Fibroblast of peridontal ligament (primary cell): Measurements from ENCODE around the gene EXOC6.

Source experiments
- DNase-seq: peaks from one replicate; pipeline ENCODE4 v3.0.0-alpha.2; 2010; ENCODE audit errors: extremely low read depth

The EXOC6 gene

DNA sequence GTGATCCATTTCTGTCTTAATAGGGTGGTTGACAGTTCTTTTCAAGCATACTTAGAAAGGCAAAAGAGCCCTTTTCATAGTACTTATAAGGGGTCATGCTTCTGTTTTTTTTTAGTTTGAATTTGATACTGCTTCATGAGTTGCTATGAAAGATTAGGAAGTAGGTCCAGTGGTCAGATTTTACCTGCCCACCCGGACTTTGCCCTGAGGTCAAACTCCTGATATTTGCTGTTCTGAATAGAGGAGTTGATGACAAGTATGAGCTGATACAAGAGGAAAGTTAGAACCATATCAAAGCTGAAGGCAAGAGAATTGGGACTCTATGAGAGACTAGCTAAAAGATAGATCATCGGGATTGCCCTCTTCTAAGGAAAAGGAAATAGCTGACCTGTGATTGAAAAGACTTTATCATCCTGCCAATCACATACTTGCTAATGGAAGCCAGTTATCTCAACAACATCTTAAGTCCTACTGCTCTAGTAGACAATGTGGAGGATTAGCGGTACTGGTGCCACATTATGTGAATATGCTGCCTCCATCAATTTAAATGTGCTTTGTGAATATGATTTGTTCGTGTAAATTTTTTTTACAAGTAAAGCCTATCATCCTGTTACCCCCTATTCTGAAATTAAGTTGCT, 174.8 kb downstream of the EXOC6 start:
- no peak for DNase-seq

DNA sequence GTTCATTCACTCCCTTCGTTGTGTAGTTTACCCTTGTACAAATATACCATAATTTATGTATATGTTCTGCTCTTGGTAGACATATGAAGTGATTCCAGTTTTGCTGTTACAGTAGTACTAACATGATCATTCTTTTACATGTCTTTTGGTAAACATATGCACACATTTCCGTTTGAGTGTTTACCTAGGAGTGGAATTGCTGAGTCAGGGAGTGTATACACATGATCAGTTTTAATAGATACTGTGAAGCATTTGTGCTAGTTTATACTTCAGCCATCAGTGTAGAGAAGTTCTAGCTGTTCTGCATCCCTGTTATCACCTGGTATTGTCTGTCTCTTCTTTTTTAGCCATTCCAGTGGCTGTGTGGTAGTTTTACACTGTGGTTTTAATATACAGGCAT, 177.8 kb downstream of the EXOC6 start:
- no peak for DNase-seq

DNA sequence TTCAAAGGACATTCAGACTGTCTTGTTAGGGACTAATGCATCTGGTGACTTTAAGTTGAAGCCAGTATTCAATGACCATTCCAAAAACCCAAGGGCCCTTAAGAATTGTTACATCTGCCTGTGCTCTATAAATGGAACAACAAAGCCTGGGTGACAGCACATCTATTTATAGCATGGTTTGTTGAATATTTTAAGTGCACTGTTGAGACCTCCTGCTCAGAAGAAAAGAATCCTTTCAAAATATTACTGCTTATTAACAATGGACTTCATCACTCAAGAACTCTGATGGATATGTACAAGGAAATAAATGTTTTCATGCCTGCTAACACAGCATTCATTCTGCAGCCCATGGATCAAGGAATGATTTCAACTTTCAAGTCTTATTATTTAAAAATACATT, 179.2 kb downstream of the EXOC6 start:
- no peak for DNase-seq

DNA sequence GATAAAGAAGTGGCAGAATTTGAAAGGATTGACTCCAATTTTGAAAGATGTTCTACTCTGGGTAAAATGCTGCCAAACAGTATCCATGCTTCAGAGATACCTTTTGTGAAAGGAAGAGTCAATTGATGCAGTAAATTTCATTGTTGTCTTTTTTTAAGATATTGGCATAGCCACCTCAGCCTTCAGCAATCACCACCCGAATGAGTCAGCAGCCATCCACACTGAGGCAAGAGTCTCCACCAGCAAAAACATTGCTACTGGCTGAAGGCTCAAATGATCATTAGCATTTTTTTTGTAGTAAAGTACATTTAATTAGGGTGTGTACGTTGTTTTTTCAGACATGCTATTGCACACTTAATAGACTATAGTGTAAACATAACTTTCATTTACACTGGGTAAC, 180.6 kb downstream of the EXOC6 start:
- peak; percentile 65 for DNase-seq

DNA sequence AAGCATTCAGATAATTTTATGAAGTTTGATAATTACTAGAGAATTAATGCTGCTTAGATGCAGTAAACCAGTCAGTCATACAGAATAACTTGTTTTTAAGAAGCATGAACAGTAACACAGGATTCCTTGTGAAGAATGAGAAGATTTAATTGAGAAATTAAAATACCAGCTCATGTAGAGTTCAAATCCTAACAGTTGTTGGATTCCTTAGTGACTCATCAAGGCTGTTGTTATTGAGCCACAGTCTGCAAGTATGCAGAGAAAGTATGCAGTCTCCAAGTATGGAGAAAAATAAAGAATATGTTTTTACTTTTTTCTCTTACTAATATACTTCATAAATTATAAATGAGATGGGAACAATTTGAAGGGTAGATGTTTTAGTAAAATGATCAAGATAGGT, 182.1 kb downstream of the EXOC6 start:
- DNase-seq, result peak; percentile 83

DNA sequence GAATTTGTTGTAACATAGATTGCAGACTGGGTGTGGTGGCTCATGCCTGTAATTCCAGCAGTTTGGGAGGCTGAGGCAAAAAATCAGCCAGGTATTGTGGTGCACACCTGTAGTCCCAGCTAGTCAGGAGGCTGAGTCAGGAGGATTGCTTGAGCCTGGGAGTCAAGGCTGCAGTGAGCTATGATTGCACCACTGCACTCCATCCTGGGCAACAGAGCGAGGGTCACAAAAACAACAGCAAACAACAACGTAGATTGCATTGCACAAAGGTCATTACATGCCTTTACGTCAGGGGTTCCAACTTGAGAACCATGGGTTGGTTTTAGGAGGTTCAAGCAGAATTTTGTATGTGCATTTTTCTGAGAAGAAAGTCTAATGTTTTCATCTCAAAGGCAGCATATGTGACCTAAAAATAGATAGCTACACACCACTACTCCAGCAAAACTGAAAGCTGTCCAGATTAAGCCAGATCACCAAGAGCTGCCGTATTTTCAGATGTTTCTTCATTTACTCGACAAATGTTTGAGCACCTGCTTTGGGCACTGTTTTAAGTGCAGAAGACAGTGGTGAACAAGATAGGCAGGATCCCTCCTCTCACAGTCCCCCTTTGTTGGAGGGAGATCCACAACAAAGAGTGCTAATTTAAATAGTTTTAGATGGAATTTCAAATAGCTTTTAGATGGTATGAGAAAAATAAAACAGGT, 183.9 kb downstream of the EXOC6 start:
- DNase-seq, result peak; percentile 44

DNA sequence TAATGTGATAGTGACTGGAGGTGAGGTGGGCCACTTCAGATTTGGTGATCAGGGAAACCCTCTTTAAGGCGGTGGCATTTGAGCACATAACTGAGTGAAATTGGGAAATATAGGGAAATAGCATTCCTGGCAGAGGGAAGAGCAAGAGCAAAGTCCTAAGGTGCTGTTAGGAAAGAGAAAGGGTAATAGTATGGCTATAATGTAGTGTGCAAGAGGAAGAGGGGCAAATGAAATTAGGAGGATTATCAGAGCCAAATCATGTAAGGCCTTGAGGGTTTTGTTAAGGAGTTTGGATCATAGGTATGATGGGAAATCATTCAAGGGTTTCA, 184.5 kb downstream of the EXOC6 start:
- DNase-seq, result no peak

DNA sequence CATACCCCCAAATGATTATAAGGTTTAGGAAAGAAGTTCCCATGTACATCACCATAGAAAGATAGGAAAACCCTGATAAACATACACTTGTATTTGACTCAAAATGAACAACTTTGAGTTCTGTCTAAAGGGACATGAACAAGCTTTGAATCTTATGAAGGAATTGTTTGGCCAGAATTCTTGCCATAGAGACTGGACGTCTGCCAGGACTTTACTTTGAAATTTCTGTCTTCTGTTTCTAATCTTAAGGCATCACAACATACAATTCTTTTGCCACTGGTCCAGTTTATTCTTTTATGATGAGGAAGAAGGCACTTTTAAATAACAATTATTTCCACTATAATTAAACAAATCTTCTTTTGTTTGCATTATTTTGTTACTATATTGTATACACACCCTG, 186.1 kb downstream of the EXOC6 start:
- DNase-seq, result peak; percentile 81

DNA sequence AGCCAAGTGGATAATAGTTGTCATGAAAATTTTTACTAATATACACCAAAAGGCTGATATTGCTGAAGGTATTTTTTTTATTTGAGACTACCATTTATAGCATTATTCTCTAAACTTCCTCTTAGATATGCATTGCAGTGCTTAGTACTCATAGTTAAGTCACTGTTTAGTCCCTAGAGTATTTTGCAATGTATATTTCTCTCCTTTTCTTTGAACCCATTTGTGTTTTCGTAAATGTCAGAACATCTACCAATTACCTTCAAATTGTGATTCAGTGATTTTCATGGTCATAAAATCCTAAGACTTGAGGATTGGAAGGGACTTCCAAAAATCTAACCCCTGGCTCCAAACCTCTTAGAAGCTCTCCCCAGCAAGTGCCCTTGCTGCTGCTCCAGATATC, 190.8 kb downstream of the EXOC6 start:
- DNase-seq, result peak; percentile 48

DNA sequence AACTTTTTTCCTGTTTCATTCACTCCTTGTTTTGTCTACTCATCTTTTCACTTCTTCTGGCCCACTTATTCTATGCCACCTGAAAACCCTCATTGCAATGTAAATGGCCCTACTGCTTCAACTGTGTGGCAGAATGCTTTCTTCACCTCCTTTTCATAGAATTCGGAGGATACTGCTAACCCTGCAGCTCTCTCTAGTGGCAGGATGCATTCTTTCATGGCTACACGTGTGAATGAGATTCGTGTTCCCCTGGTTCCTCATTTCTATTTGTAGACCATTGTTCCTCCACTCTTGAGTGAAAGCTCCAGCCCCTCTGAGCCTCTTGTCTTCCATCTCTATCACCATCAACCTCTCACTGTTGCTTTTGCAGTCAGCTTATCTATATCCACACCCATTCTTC, 191.4 kb downstream of the EXOC6 start:
- peak; percentile 71 for DNase-seq

DNA sequence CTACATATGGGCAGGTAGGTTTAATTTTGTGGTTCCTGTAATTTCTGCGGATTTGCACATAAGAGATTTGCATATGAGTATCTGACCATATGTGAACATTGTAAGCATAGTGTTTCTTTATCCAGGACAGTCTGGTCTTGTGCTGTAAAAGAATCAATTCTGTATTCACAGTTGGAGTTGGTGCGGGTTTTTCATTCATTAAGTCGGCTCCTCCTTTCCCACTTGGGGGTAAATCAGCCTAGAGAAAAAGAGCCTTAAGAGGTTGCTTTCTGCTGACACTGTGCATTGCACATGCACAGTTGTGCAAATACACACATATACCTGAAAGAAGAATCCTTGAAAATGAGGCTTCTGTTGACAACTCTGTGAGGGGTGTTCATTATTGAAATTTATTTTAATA, 206.2 kb downstream of the EXOC6 start:
- no peak for DNase-seq

DNA sequence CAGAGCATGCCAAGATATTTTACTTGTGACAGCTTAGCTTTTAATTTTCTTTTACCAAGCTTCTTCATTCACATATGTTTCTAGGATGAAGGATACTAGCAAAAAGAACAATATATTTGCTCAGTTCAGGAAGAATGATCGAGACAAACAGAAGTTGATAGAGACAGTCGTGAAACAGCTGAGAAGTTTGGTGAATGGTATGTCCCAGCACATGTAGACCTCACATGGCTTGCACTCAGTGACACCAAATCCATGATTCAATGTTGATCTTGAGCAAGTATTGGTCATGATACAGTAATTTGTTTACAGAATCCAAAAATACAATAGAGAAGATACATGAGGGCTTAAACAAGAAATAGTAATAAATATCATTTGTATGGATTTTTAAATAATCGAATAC, 209.8 kb downstream of the EXOC6 start:
- DNase-seq, result no peak

DNA sequence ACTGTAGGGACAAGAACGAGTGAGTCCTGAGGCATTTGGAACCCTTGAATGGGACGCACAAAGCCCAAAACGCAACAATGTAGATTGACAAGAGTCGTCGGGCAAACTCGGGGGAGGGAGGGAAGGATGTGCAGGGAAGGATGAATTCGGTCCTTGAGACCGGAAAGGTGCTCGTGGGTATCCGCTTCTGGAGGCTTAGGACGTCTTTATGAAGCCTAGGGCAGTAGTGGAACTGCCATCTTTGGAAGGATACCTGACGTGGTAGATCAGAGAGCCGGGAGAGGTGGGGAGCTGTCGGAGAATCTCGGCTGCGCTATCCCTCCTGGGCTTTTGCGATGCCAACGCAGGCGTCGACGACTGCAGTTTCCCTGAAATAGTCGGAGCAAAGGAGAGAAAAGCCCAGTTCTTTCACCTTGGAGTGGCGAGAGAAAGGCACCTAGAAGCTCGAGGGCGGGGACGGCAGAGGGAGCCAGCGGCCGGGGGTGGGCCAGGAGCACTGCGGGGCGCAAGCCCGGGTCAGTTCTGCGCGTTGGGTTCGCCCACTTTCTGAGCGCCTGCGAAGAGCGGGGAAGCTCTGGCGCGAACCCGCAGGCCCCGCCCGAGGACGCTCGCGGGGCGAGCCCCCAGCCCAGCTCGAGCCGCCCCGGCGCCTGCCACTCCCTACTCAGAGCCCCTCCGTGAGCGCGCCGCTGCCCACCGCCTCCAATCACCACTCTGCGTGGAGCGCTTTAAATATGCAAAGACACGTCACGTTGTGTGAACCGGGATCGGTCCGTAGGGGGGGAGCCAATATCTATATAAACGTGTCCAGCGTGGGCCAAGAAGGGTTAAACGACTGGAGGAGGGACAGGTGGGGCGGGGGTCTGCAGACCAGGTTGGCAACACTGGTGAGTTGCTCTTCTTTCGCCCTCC, 211.9 kb downstream of the EXOC6 start, which contains the start of gene CYP26C1:
Gene CYP26C1, plus strand, starts transcription at position 824 of the 912 bp plus-strand sequence. CDS start 466 bp downstream, outside the sequence.
- no peak for DNase-seq

DNA sequence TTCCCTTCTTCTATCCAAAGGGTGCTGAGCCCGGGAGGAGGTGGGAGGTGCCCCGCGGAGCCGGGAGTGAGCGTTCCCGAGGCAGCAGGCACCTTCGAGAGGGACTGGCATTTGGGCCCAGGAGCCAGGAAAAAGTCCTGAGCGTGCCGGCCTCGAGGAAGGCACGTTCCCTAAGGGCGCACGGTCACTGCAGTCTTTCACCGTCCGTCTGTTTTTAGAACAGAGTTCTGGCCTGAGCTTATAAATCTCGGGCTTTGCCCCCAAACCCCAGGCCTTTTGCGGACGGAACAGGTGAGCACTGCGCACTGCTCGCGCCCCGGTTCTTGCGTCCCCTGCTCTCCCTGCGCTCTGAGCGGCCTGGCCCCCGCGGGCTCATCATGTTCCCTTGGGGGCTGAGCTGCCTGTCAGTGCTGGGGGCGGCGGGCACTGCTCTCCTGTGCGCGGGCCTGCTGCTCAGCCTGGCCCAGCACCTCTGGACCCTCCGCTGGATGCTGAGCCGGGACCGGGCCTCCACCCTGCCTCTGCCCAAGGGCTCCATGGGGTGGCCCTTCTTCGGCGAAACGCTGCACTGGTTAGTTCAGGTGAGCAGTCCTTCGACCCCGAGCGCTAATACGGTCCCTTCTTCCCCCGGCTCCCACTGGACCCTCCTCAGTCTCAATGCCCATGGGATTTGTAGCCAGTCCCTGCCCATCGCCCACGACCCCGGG, 212.7 kb downstream of the EXOC6 start:
- DNase-seq, result no peak

DNA sequence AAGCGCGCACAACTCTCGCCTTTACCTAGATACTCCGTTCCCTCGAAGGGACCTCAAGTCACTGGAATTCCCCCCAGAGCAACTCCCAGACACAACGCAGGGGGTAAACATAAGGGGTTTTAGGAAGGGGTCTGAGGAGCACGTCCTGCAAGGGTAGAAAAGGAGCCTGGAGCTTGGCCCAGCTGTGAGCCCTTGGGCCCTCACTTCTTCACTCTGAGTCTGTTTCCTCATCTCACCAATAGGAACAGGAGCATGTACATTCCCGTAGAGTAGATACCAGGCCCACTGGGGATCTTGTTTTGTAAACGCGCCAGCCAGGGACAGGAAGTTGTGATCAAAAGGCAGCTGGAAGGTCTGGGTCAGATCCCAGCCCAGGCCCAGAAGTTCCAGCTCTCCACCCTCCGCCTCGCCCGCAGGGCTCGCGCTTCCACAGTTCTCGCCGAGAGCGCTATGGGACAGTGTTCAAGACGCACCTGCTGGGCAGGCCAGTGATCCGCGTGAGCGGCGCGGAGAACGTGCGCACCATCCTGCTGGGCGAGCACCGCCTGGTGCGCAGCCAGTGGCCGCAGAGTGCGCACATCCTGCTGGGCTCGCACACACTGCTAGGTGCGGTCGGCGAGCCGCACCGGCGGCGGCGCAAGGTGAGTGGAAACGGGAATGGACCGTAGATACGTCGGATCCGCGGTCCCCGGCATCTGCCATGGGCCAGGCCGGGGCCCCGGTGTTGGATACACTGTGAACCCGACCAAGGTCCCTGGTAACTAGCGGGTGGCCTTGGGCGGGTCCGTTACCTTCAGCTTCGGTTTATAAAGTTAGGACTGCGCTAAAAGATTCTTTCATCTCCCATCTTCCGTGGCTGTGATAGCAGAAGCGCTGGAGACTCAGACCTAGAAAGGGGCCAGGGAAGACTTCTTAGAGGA, 213.5 kb downstream of the EXOC6 start:
- no peak for DNase-seq

DNA sequence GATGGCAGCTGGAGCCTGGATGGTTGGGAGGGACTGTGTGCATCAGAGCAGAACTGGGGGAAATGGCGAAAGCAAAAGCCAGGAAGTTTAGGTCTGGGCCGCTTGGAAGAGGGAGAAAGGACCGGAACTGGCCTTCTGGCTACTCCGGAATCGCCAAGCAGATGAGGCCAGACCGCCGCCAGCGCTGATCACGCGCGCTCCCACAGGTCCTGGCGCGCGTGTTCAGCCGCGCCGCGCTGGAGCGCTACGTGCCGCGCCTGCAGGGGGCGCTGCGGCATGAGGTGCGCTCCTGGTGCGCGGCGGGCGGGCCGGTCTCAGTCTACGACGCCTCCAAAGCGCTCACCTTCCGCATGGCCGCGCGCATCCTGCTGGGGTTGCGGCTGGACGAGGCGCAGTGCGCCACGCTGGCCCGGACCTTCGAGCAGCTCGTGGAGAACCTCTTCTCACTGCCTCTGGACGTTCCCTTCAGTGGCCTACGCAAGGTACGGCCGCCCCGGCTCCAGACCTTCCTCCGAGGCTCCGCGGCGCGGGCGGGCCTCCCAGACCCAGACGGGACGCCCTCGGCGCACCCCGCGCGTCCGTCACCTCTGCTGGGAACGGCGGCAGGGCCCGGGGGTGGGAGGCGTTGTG, 214.3 kb downstream of the EXOC6 start:
- DNase-seq, result peak; percentile 23

DNA sequence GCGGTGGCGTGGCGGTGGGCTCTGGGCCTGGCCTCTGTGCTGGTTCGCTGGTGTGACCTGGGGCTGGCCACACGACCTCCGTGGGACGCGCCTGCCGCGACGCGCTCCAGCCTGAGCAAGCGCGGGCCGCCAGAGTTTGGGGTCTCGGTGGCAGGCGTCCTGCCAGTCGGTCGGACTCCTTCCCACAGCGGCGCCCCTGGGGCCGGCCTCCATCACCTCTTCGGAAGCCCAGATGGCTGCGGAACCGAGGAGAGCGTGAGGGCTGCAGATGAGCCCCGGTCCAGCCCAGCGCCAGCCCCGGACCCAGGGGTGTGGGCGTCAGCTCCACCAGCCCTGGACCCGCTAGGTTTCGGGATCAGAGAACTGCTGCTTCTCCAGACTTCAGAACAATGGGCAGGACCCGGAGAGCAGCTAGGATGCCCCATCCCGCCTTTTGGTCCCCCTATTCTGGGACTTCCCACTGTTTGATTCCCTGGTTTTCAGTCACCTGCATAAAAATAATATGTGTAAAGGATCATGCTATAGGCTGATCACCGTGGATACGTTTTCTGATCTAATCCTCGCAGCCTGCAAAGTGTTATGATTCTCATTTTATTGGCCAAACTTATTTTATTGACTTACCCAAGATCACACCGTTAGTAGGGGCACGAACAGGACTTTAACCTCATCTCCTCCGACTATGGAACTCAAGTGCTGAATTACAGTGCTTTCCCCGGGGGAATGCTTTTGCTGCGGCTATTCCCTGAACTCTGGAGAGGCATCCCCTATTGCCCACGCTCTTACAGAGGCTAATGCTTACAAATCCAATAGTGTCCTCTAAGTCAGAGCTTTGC, 215.0 kb downstream of the EXOC6 start:
- DNase-seq, result no peak

DNA sequence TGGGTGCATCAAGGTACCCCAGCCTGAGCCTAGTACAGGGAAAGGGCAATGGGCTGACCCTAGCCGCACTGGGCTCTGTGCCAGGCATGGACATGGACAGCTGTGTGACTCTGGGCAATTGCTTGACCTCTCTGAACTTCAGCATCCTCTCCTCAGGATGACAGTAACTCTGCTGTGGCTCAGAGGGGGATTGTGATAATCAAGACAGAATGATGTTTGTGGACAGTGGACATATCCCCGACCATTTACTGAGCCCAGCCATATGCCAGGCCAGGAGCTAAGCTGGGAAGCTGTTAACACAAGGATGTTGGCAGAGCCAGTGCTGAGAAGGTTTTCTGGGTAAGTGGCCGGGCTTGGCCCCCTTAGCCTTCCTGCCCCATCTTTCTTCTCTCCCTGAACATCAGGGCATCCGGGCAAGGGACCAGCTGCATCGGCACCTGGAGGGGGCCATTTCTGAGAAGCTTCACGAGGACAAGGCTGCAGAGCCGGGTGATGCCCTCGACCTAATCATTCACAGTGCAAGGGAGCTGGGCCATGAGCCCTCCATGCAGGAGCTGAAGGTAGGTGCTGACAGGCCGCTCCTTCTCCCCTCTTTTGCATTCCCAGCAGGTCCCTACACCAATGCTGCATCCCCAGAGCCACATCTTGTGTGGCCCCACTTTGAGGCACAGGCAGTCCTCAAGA, 215.8 kb downstream of the EXOC6 start:
- no peak for DNase-seq
